MM.1S (cell line): ENCODE measurements around the gene MDH1B.

Experiments used
- DNase-seq: peaks from one replicate; pipeline ENCODE4 v3.0.0-alpha.2; 2015
- H2AFZ ChIP-seq: fragments of 300-600 bp; sonication (generic); 2 replicates; pipeline ENCODE4 v1.6.0; 2016; ENCODE audit warnings: antibody characterized with exemption, low read length
- H3F3A ChIP-seq: fragments of 300-600 bp; sonication (generic); 2 replicates; pipeline ENCODE4 v1.6.1; 2016; ENCODE audit warnings: mild to moderate bottlenecking, antibody characterized with exemption, low read length, moderate library complexity, mixed read lengths; ENCODE audit not compliant: insufficient read depth
- H3K27ac ChIP-seq: fragments of 300-600 bp; sonication (generic); 2 replicates; pipeline ENCODE4 v1.5.1; 2016; ENCODE audit warnings: mild to moderate bottlenecking, low read length
- H3K27me3 ChIP-seq: fragments of 300-600 bp; sonication (generic); replicated peaks from 2 replicates; pipeline ENCODE4 v1.6.0; 2016; ENCODE audit warnings: low read length; ENCODE audit not compliant: insufficient read depth
- H3K36me3 ChIP-seq: fragments of 300-600 bp; sonication (generic); replicated peaks from 2 replicates; pipeline ENCODE4 v1.6.1; 2016; ENCODE audit warnings: mild to moderate bottlenecking, low read length, mixed read lengths; ENCODE audit not compliant: insufficient read depth
- H3K4me1 ChIP-seq: fragments of 300-600 bp; sonication (generic); 2 replicates; pipeline ENCODE4 v1.6.1; 2016; ENCODE audit warnings: low read length, mixed read lengths
- H3K4me2 ChIP-seq: fragments of 300-600 bp; sonication (generic); 2 replicates; pipeline ENCODE4 v1.6.0; 2016; ENCODE audit warnings: low read depth, low read length
- H3K4me3 ChIP-seq: fragments of 300-600 bp; sonication (generic); 2 replicates; pipeline ENCODE4 v1.5.1; 2016; ENCODE audit warnings: low read length, mixed read lengths
- H3K79me2 ChIP-seq: fragments of 300-600 bp; sonication (generic); 2 replicates; pipeline ENCODE4 v1.6.1; 2016; ENCODE audit warnings: mixed run types, low read length, mixed read lengths
- H3K9ac ChIP-seq: fragments of 300-600 bp; sonication (generic); 2 replicates; pipeline ENCODE4 v1.6.1; 2016; ENCODE audit warnings: low read length, mixed read lengths
- H3K9me2 ChIP-seq: fragments of 300-600 bp; sonication (generic); replicated peaks from 2 replicates; pipeline ENCODE4 v1.6.1; 2016; ENCODE audit warnings: mild to moderate bottlenecking, low read length, mixed read lengths; ENCODE audit not compliant: insufficient read depth
- H3K9me3 ChIP-seq: fragments of 300-600 bp; sonication (generic); replicated peaks from 2 replicates; pipeline ENCODE4 v1.6.1; 2016; ENCODE audit warnings: mild to moderate bottlenecking, low read length, mixed read lengths; ENCODE audit not compliant: insufficient read depth
- H4K20me1 ChIP-seq: fragments of 300-600 bp; sonication (generic); 2 replicates; pipeline ENCODE4 v1.6.1; 2016; ENCODE audit warnings: mild to moderate bottlenecking, low read length, moderate library complexity, mixed read lengths; ENCODE audit not compliant: insufficient read depth
- EZH2 ChIP-seq: fragments of 300-600 bp; sonication (generic); optimal IDR thresholded peaks from 2 replicates; pipeline ENCODE3; 2017; ENCODE audit warnings: low read depth, mild to moderate bottlenecking, antibody characterized with exemption, low read length, mixed read lengths
- EZH2phosphoT487 ChIP-seq: fragments of 300-600 bp; sonication (generic); IDR thresholded peaks from 2 replicates; pipeline ENCODE4 v1.6.1; 2018; ENCODE audit warnings: antibody characterized with exemption, low read length
- TF ChIP-seq, protein P1 (sequence below): fragments of 300-600 bp; sonication (generic); IDR thresholded peaks from 2 replicates; pipeline ENCODE4 v1.5.1; 2016; ENCODE audit warnings: antibody characterized with exemption, low read length, mixed read lengths

MDH1B gene

DNA sequence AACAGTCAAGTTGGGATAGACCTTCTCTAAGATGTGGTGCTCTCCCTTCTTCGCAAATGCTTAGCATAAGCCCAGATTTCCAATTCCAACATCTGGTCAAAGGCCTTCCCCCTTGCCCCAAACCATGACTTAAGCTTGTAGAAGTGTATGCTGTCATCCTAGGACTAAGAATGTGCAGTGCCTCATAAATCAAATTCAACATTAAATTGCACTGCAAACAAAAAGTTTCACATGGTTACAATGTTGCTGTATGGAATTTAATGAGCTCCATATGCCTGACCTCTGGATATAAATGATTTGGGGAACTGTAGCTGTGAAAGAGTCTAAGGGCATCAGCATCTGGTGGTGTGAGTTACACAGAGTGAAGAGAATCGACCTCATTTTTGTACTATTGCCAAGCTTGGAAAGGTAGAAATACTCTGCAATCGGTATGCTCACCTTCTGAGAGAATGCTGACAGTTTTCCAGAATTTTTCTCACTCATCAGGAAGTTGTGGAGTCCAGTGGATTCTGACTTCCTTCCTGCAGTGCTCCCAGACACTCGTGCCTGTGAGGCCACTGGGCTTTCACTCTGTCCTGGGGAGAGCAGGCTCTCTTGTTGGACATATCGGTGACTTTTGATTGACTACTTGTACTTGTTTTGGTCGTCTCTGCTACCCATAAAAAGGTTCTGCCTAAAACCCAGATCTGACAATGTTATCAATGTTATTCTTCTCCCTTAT lies 40.9 kb upstream of the MDH1B start:
- no peak overlapping the region for H3K27ac ChIP-seq
- no peak overlapping the region for H3K4me2 ChIP-seq
- H3F3A ChIP-seq: no peaks in the 10 kb centered on the region
- no peaks in the 10 kb centered on the region for H3K9me2 ChIP-seq
- no peak overlapping the region for H3K4me3 ChIP-seq
- H3K79me2 ChIP-seq: no peaks in the 10 kb centered on the region
- no peak overlapping the region for H2AFZ ChIP-seq
- no peak for DNase-seq
- H3K9me3 ChIP-seq: no peaks in the 10 kb centered on the region
- H3K27me3 ChIP-seq: no peaks in the 10 kb centered on the region
- no peak overlapping the region for H3K9ac ChIP-seq
- no peaks in the 10 kb centered on the region for H3K4me1 ChIP-seq
- no peak for TF ChIP-seq EZH2
- TF ChIP-seq, protein P1, sequence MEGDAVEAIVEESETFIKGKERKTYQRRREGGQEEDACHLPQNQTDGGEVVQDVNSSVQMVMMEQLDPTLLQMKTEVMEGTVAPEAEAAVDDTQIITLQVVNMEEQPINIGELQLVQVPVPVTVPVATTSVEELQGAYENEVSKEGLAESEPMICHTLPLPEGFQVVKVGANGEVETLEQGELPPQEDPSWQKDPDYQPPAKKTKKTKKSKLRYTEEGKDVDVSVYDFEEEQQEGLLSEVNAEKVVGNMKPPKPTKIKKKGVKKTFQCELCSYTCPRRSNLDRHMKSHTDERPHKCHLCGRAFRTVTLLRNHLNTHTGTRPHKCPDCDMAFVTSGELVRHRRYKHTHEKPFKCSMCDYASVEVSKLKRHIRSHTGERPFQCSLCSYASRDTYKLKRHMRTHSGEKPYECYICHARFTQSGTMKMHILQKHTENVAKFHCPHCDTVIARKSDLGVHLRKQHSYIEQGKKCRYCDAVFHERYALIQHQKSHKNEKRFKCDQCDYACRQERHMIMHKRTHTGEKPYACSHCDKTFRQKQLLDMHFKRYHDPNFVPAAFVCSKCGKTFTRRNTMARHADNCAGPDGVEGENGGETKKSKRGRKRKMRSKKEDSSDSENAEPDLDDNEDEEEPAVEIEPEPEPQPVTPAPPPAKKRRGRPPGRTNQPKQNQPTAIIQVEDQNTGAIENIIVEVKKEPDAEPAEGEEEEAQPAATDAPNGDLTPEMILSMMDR: no peak
- TF ChIP-seq EZH2phosphoT487: no peak
- no peaks in the 10 kb centered on the region for H4K20me1 ChIP-seq
- no peaks in the 10 kb centered on the region for H3K36me3 ChIP-seq

DNA sequence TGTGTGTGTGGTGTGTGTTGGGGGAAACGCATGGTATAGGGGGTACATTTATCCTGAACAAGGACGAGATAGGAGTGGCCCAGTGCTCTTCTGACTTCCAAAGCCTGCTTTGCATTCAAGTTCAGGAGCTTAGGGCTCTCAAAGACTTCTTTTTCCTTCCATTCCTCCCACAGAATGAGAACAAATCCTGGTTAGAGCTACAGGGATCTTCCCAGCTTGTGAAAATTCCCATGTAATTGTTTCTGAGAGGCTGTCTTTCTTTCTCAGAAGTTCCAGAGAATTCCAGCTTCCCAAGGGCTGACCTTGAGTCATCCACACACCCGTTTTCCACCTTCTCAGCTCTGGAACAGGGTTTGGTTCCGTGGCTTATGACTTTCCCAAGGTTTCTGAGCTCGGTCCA lies 39.2 kb upstream of the MDH1B start:
- no peak for DNase-seq
- no peaks in the 10 kb centered on the region for H3K4me1 ChIP-seq
- H2AFZ ChIP-seq: no peak overlapping the region

DNA sequence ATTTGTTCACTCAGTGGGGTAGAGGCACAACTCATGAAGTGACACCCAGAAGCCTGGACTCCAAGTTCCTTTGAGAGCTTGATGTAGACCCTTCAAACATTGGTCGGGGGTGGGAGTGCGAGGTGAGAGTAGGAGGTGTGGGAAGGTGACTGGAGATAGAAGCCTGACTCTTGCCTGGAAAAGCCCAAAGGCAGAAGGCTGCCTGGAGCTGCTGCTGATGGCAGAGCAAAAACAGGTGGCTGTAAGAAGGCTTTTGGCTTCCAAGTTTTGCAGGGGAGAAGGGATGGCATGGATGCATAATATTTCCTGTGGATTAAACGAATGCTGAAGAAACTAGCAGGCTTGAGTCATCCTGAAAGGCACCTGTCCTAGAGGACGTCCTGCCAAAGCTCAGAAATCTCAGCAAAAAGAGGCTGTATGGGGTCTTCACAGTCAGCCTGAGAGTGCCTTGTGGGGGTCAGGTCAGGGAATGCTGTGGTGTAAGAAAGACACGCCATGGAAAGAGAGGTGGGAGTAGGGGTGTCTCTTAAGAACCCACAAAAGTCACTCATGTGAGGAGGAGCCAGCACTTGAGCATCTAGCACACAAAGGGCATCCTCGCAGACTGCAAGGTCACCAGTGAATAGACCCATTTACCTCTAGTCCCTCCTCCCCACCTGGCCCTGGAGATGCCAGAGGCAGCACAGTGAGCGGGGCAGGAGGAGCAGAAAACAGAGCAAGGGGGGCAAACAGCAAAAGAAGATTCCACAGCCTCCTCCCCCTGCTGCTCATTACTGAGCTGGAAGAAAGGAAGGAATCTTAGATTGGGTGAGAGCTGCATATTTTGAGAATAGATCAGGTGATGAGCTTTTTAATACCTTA lies 37.8 kb upstream of the MDH1B start:
- H3K27ac ChIP-seq: no peak overlapping the region
- H3K9me3 ChIP-seq: no peaks in the 10 kb centered on the region
- H3K4me1 ChIP-seq: peaks cover 5% of the 10 kb centered on the region; the same call in 1 of the 2 replicates
- no peaks in the 10 kb centered on the region for H3K27me3 ChIP-seq
- no peak overlapping the region for H2AFZ ChIP-seq
- TF ChIP-seq EZH2 (no peak), EZH2phosphoT487 (no peak)
- TF ChIP-seq, protein P1: no peak
- H3K36me3 ChIP-seq: no peaks in the 10 kb centered on the region
- no peak for DNase-seq
- H3K4me2 ChIP-seq: no peak overlapping the region
- H3K9ac ChIP-seq: no peak overlapping the region
- no peaks in the 10 kb centered on the region for H3K9me2 ChIP-seq
- H3F3A ChIP-seq: no peaks in the 10 kb centered on the region
- no peak overlapping the region for H3K4me3 ChIP-seq
- no peaks in the 10 kb centered on the region for H4K20me1 ChIP-seq
- H3K79me2 ChIP-seq: no peaks in the 10 kb centered on the region

More for the DNA sequence above, 39.2 kb upstream of the MDH1B start:
- H3K4me2 ChIP-seq: no peak overlapping the region
- no peak overlapping the region for H3K9ac ChIP-seq
- no peaks in the 10 kb centered on the region for H3K9me2 ChIP-seq
- no peaks in the 10 kb centered on the region for H4K20me1 ChIP-seq
- H3K27me3 ChIP-seq: no peaks in the 10 kb centered on the region
- no peaks in the 10 kb centered on the region for H3F3A ChIP-seq
- H3K36me3 ChIP-seq: no peaks in the 10 kb centered on the region
- H3K9me3 ChIP-seq: no peaks in the 10 kb centered on the region
- no peak overlapping the region for H3K4me3 ChIP-seq
- no peaks in the 10 kb centered on the region for H3K79me2 ChIP-seq
- TF ChIP-seq, protein P1: no peak
- TF ChIP-seq EZH2 (no peak), EZH2phosphoT487 (no peak)
- H3K27ac ChIP-seq: no peak overlapping the region
